KMS-11 (cell line): ENCODE measurements around the gene CLTA.
"Not testable (repeated sequence)": the region's sequence is repeated elsewhere in the genome, so short reads cannot be mapped to it uniquely, and the experiment has no call there.

Experiments used
- H2AFZ ChIP-seq: fragments of 200-600 bp; sonication (generic); 2 replicates; pipeline ENCODE4 v1.6.1; 2016; ENCODE audit warnings: antibody characterized with exemption, mixed run types, low read depth
- H3K27ac ChIP-seq: fragments of 200-600 bp; sonication (generic); 2 replicates; pipeline ENCODE4 v1.6.1; 2016; ENCODE audit warnings: mild to moderate bottlenecking, mixed run types
- H3K27me3 ChIP-seq: fragments of 200-600 bp; sonication (generic); 2 replicates; pipeline ENCODE4 v1.6.1; 2017; ENCODE audit warnings: mild to moderate bottlenecking, low read depth, mixed run types, moderate library complexity; ENCODE audit not compliant: insufficient read depth
- H3K36me3 ChIP-seq: fragments of 200-600 bp; sonication (generic); 2 replicates; pipeline ENCODE4 v1.6.1; 2017; ENCODE audit warnings: mild to moderate bottlenecking, mixed run types; ENCODE audit not compliant: insufficient read depth
- H3K4me1 ChIP-seq: fragments of 200-600 bp; sonication (generic); 2 replicates; pipeline ENCODE4 v1.6.1; 2016; ENCODE audit warnings: mild to moderate bottlenecking, low read depth, mixed run types; ENCODE audit not compliant: poor library complexity, severe bottlenecking
- H3K4me2 ChIP-seq: fragments of 200-600 bp; sonication (generic); 2 replicates; pipeline ENCODE4 v1.7.0; 2016; ENCODE audit warnings: mild to moderate bottlenecking, mixed run types
- H3K4me3 ChIP-seq: fragments of 200-600 bp; sonication (generic); IDR thresholded peaks from 2 replicates; pipeline ENCODE4 v1.6.1; 2017; ENCODE audit warnings: low read depth, low read length, mixed read lengths; ENCODE audit not compliant: insufficient read depth
- H3K79me2 ChIP-seq: fragments of 200-600 bp; sonication (generic); 2 replicates; pipeline ENCODE4 v1.6.1; 2016; ENCODE audit warnings: low read depth, mixed run types; ENCODE audit not compliant: insufficient read depth
- H3K9ac ChIP-seq: fragments of 200-600 bp; sonication (generic); 2 replicates; pipeline ENCODE4 v1.6.1; 2016; ENCODE audit warnings: mild to moderate bottlenecking, mixed run types
- H4K20me1 ChIP-seq: fragments of 200-600 bp; sonication (generic); 2 replicates; pipeline ENCODE4 v1.6.1; 2016; ENCODE audit warnings: mild to moderate bottlenecking, mixed run types; ENCODE audit not compliant: insufficient read depth
- TF ChIP-seq, protein P1 (sequence below): fragments of 200-600 bp; sonication (generic); conservative IDR thresholded peaks from 2 replicates; pipeline ENCODE4 v1.6.1; 2017; ENCODE audit warnings: low read depth, mild to moderate bottlenecking, antibody characterized with exemption, low read length, moderate library complexity, mixed read lengths

The CLTA gene

DNA sequence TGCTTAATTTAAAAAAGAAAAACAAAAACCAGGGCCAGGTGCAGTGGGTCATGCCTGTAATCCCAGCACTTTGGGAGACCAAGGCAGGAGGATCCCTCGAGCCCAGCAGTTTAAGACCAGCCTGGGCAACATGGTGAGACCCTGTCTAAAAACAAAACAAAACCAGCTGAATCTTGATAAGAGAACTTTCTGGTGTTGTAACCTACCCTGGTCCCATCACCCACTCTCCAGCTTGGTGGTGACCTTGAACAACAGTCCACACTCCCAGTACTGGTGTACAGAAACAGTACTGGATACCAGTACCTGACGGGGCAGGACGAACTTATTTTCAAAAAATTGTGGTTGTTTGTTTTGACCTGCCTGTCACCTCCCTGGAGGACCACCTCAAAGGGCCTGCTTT, 30.9 kb downstream of the CLTA start:
- no peak overlapping the region for H3K4me3 ChIP-seq
- H3K4me2 ChIP-seq = no peak overlapping the region
- no peak overlapping the region for H3K27ac ChIP-seq
- no peaks in the 10 kb centered on the region for H3K27me3 ChIP-seq
- no peak overlapping the region for H3K9ac ChIP-seq
- TF ChIP-seq, protein P1, sequence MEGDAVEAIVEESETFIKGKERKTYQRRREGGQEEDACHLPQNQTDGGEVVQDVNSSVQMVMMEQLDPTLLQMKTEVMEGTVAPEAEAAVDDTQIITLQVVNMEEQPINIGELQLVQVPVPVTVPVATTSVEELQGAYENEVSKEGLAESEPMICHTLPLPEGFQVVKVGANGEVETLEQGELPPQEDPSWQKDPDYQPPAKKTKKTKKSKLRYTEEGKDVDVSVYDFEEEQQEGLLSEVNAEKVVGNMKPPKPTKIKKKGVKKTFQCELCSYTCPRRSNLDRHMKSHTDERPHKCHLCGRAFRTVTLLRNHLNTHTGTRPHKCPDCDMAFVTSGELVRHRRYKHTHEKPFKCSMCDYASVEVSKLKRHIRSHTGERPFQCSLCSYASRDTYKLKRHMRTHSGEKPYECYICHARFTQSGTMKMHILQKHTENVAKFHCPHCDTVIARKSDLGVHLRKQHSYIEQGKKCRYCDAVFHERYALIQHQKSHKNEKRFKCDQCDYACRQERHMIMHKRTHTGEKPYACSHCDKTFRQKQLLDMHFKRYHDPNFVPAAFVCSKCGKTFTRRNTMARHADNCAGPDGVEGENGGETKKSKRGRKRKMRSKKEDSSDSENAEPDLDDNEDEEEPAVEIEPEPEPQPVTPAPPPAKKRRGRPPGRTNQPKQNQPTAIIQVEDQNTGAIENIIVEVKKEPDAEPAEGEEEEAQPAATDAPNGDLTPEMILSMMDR = no peak
- no peak overlapping the region for H2AFZ ChIP-seq
- H3K36me3 ChIP-seq = no peaks in the 10 kb centered on the region
- no peaks in the 10 kb centered on the region for H3K79me2 ChIP-seq
- H4K20me1 ChIP-seq = no peaks in the 10 kb centered on the region
- H3K4me1 ChIP-seq = no peaks in the 10 kb centered on the region

DNA sequence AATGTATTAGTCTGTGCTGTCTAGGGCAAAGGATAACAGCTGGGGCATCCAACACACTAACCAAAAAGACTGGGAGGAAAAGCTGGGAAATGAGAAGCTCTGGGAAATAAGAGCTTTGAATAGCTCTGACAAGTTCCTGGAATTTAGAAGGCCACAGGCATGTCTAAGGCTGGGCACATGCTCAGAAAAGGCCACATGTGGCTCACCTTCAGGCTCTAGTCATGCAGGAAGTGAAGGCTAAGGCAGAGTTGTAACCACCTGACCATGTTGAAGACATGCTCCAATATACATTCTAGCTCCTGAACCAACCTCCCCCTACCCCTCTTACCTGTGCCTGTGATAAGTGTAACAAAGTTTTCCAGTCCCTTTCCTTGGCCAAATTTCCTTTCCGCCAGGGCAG, 31.7 kb downstream of the CLTA start:
- TF ChIP-seq, protein P1 = no peak
- Histone ChIP-seq H4K20me1 (no peaks in the 10 kb centered on the region), H3K4me2 (no peak overlapping the region), H3K36me3 (no peaks in the 10 kb centered on the region), H2AFZ (no peak overlapping the region), H3K79me2 (no peaks in the 10 kb centered on the region), H3K9ac (no peak overlapping the region), H3K4me3 (no peak overlapping the region), H3K4me1 (no peaks in the 10 kb centered on the region), H3K27me3 (no peaks in the 10 kb centered on the region), H3K27ac (no peak overlapping the region)

DNA sequence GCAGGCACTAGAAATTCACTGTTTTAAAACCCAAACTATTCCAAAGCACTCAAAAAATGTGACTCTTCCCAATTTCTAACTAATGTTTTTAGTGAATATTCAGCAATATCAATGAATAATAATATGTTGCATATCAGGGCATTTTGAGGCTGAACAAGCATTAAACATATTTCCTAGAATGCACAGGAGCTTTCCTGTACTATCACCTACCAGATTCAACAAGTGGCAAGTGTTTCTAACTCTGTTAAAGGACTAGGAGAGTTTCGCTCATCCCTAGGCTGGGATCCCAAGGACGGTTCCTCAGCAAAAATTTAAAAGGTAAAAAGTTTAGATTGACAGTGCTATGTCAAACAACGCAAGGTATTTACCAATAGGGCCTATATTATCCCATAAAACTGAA, 46.5 kb downstream of the CLTA start:
- H3K4me2 ChIP-seq = no peak overlapping the region
- H3K27me3 ChIP-seq = no peaks in the 10 kb centered on the region
- no peak overlapping the region for H3K9ac ChIP-seq
- no peaks in the 10 kb centered on the region for H3K79me2 ChIP-seq
- H3K36me3 ChIP-seq = 0 out of 2 replicates have a peak, but pooled peaks cover 4% of the 10 kb centered on the region
- no peaks in the 10 kb centered on the region for H4K20me1 ChIP-seq
- TF ChIP-seq, protein P1 = no peak
- no peak overlapping the region for H3K27ac ChIP-seq
- no peak overlapping the region for H3K4me3 ChIP-seq
- H2AFZ ChIP-seq = no peak overlapping the region
- H3K4me1 ChIP-seq = no peaks in the 10 kb centered on the region

DNA sequence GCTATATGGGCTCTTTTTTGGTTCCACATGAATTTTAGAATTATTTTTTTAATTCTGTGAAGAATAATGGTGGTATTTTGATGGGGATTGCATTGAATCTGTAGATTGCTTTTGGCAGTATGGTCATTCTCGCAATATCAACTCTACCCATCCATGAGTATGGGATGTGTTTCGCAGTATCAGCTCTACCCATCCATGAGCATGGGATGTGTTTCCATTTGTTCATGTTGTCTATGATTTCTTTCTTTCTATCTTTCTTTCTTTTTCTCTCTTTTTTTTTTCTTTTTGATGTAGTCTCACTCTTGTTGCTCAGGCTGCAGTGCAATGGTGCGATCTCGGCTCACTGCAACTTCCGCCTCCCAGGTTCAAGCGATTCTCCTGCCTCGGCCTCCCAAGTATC, 48.5 kb downstream of the CLTA start:
- not testable (repeated sequence) for H3K4me3 ChIP-seq, H2AFZ ChIP-seq, H3K36me3 ChIP-seq, H3K9ac ChIP-seq, H4K20me1 ChIP-seq, H3K27me3 ChIP-seq, H3K79me2 ChIP-seq, H3K27ac ChIP-seq, H3K4me2 ChIP-seq, H3K4me1 ChIP-seq

DNA sequence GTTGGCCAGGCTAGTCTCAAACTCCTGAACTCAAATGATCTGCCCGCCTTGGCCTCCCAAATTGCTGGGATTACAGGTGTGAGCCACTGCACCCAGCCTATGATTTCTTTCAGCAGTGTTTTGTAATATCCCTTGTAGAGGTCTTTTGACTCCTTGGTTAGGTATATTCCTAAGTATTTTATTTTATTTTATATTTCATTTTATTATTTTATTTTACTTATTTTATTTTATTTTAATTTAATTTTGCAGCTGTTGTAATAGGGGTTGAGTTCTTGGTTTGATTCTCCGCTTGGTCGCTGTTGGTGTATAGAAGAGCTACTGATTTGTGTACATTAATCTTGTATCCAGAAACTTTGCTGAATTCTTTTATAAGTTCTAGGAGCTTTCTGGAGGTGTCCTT, 49.0 kb downstream of the CLTA start:
- not testable (repeated sequence) for H3K79me2 ChIP-seq, H2AFZ ChIP-seq, H3K27me3 ChIP-seq, H3K4me1 ChIP-seq, H3K4me2 ChIP-seq, H3K27ac ChIP-seq, H3K9ac ChIP-seq, H4K20me1 ChIP-seq, H3K4me3 ChIP-seq, H3K36me3 ChIP-seq
